Neural cell (in vitro differentiated cells): ENCODE measurements around the gene NINL. TPM values are rescaled to one million over a fixed set of nuclear protein-coding genes. Genes with fewer than 3 reads are reported as not detected.

Experiments used
- H2AFZ ChIP-seq: fragments of 200-600, 300-800 bp; sonication (generic), shearing (Covaris generic); 2 replicates; pipeline ENCODE4 v1.6.0; 2014; ENCODE audit warnings: low read depth, mild to moderate bottlenecking, antibody characterized with exemption, low read length, moderate library complexity
- H3F3A ChIP-seq: fragments of 200-600 bp; shearing (Covaris generic); 2 replicates; pipeline ENCODE4 v1.6.1; 2016; ENCODE audit warnings: mild to moderate bottlenecking, moderate library complexity, mixed read lengths, antibody characterized with exemption, low read length; ENCODE audit not compliant: insufficient read depth, poor library complexity, severe bottlenecking
- H3K27ac ChIP-seq: fragments of 200-600, 300-800 bp; sonication (generic), shearing (Covaris generic); 2 replicates; pipeline ENCODE4 v1.5.1; 2014; ENCODE audit warnings: mild to moderate bottlenecking, low read length, moderate library complexity
- H3K27me3 ChIP-seq: fragments of 300-800, 200-600 bp; sonication (generic), shearing (Covaris generic); 2 replicates; pipeline ENCODE4 v1.6.0; 2014; ENCODE audit warnings: mild to moderate bottlenecking, low read depth, low read length, moderate library complexity; ENCODE audit not compliant: insufficient read depth
- H3K36me3 ChIP-seq: fragments of 300-800, 200-600 bp; sonication (generic), shearing (Covaris generic); 2 replicates; pipeline ENCODE4 v1.5.1; 2014; ENCODE audit warnings: mild to moderate bottlenecking, antibody characterized with exemption, low read length, moderate library complexity; ENCODE audit not compliant: insufficient read depth
- H3K4me2 ChIP-seq: fragments of 300-800, 200-600 bp; sonication (generic), shearing (Covaris generic); 2 replicates; pipeline ENCODE4 v1.6.0; 2014; ENCODE audit warnings: mild to moderate bottlenecking, low read length
- H3K4me3 ChIP-seq: fragments of 300-800, 200-600 bp; sonication (generic), shearing (Covaris generic); 2 replicates; pipeline ENCODE4 v1.5.1; 2014; ENCODE audit warnings: mild to moderate bottlenecking, low read length, moderate library complexity
- H3K79me2 ChIP-seq: fragments of 200-600 bp; shearing (Covaris generic); replicated peaks from 2 replicates; pipeline ENCODE4 v1.6.0; 2014; ENCODE audit warnings: mild to moderate bottlenecking, low read length, moderate library complexity; ENCODE audit not compliant: insufficient read depth
- H3K9ac ChIP-seq: fragments of 300-800, 200-600 bp; sonication (generic), shearing (Covaris generic); 2 replicates; pipeline ENCODE4 v1.6.1; 2016; ENCODE audit warnings: mild to moderate bottlenecking, low read length, mixed read lengths
- H3K9me2 ChIP-seq: fragments of 200-600 bp; shearing (Covaris generic); 2 replicates; pipeline ENCODE4 v1.6.1; 2016; ENCODE audit warnings: mild to moderate bottlenecking, low read length, mixed read lengths; ENCODE audit not compliant: insufficient read depth
- H3K9me3 ChIP-seq: fragments of 200-600, 300-800 bp; sonication (generic), shearing (Covaris generic); 2 replicates; pipeline ENCODE4 v1.6.1; 2016; ENCODE audit warnings: mild to moderate bottlenecking, mixed run types, low read length, moderate library complexity, mixed read lengths
- H4K20me1 ChIP-seq: fragments of 200-600 bp; shearing (Covaris generic); 2 replicates; pipeline ENCODE4 v1.6.1; 2016; ENCODE audit warnings: mild to moderate bottlenecking, mixed run types; ENCODE audit not compliant: insufficient read depth
- CTCF ChIP-seq: fragments of 450-650 bp; IDR thresholded peaks from 2 replicates; pipeline ENCODE4 v1.5.1; 2014; ENCODE audit warnings: antibody characterized with exemption, mild to moderate bottlenecking, moderate library complexity; ENCODE audit not compliant: poor library complexity, severe bottlenecking
- EP300 ChIP-seq: fragments of 450-650 bp; conservative IDR thresholded peaks from 2 replicates; pipeline ENCODE4 v1.6.1; 2014; ENCODE audit warnings: antibody characterized with exemption, mild to moderate bottlenecking, moderate library complexity; ENCODE audit not compliant: poor library complexity, severe bottlenecking
- EZH2 ChIP-seq: fragments of 200-600, 300-800 bp; shearing (Covaris generic), sonication (generic); IDR thresholded peaks from 2 replicates; pipeline ENCODE4 v1.6.1; 2014; ENCODE audit warnings: antibody characterized with exemption, low read length, borderline replicate concordance, mild to moderate bottlenecking; ENCODE audit not compliant: insufficient read depth, poor library complexity, severe bottlenecking
- MXI1 ChIP-seq: fragments of 450-650 bp; conservative IDR thresholded peaks from 2 replicates; pipeline ENCODE4 v1.6.1; 2014; ENCODE audit warnings: antibody characterized with exemption, mild to moderate bottlenecking; ENCODE audit not compliant: poor library complexity, severe bottlenecking
- POLR2AphosphoS5 ChIP-seq: IDR thresholded peaks from 2 replicates; pipeline ENCODE4 v1.6.1; 2012
- RAD21 ChIP-seq: fragments of 450-650 bp; conservative IDR thresholded peaks from 2 replicates; pipeline ENCODE4 v1.6.1; 2014; ENCODE audit warnings: antibody characterized with exemption, mild to moderate bottlenecking, moderate library complexity
- REST ChIP-seq: IDR thresholded peaks from 2 replicates; pipeline ENCODE4 v1.6.1; 2012; ENCODE audit warnings: borderline replicate concordance
- SMC3 ChIP-seq: fragments of 450-650 bp; conservative IDR thresholded peaks from 2 replicates; pipeline ENCODE4 v1.6.1; 2014; ENCODE audit warnings: antibody characterized with exemption, mild to moderate bottlenecking, moderate library complexity; ENCODE audit not compliant: poor library complexity
- TAF1 ChIP-seq: IDR thresholded peaks from 2 replicates; pipeline ENCODE4 v1.6.1; 2012; ENCODE audit warnings: low read depth
- polyA plus RNA-seq: library from polyadenylated mRNA; depleted of rRNA; stranded (reverse); fragments of >200 nt; gene quantifications from 2 replicates; pipeline ENCODE4 v1.2.3, GENCODE V29; 2014

The NINL gene
- polyA plus RNA-seq, 1 donor from 2014 or later = 49.6 TPM

GRCh38 chr20:25467441-25467840 lies 117.9 kb downstream of the NINL start:
- Histone ChIP-seq H3K4me3 (no peak overlapping the region), H3K9me2 (no peaks in the 10 kb centered on the region), H3K27ac (no peak overlapping the region), H3K9me3 (no peaks in the 10 kb centered on the region), H3K27me3 (no peaks in the 10 kb centered on the region), H2AFZ (no peak overlapping the region), H3F3A (no peaks in the 10 kb centered on the region), H3K4me2 (no peak overlapping the region), H3K79me2 (no peaks in the 10 kb centered on the region), H4K20me1 (no peaks in the 10 kb centered on the region), H3K9ac (no peak overlapping the region), H3K36me3 (no peaks in the 10 kb centered on the region)
- TF ChIP-seq SMC3 = no peak

- no peak overlapping the region for H3K27ac ChIP-seq
- no peaks in the 10 kb centered on the region for H4K20me1 ChIP-seq
- H3F3A ChIP-seq = no peaks in the 10 kb centered on the region
- no peak overlapping the region for H2AFZ ChIP-seq
- no peak for TF ChIP-seq SMC3
- no peak overlapping the region for H3K4me2 ChIP-seq
- no peaks in the 10 kb centered on the region for H3K9me3 ChIP-seq
- H3K36me3 ChIP-seq = peaks cover 4% of the 10 kb centered on the region
- no peaks in the 10 kb centered on the region for H3K27me3 ChIP-seq
- H3K9me2 ChIP-seq = no peaks in the 10 kb centered on the region
- H3K9ac ChIP-seq = no peak overlapping the region
- H3K79me2 ChIP-seq = no peaks in the 10 kb centered on the region
- no peak overlapping the region for H3K4me3 ChIP-seq
Measured at GRCh38 chr20:25466846-25467245, 118.5 kb downstream of the NINL start.

GRCh38 chr20:25465243-25466135 lies 119.8 kb downstream of the NINL start:
- no peaks in the 10 kb centered on the region for H3K27me3 ChIP-seq
- H4K20me1 ChIP-seq = no peaks in the 10 kb centered on the region
- no peak overlapping the region for H3K27ac ChIP-seq
- no peak overlapping the region for H3K4me2 ChIP-seq
- no peaks in the 10 kb centered on the region for H3K9me3 ChIP-seq
- no peaks in the 10 kb centered on the region for H3F3A ChIP-seq
- no peak overlapping the region for H2AFZ ChIP-seq
- H3K9me2 ChIP-seq = no peaks in the 10 kb centered on the region
- no peaks in the 10 kb centered on the region for H3K79me2 ChIP-seq
- TF ChIP-seq POLR2AphosphoS5 (no peak), RAD21 (no peak), CTCF (no peak), EP300 (no peak), MXI1 (no peak), SMC3 (no peak), REST (no peak), TAF1 (no peak), EZH2 (no peak)
- no peak overlapping the region for H3K9ac ChIP-seq
- no peak overlapping the region for H3K4me3 ChIP-seq
- H3K36me3 ChIP-seq = peaks cover 4% of the 10 kb centered on the region
